ENCODE results near the gene BCAT1.
"Not testable (repeated sequence)": the region's sequence is repeated elsewhere in the genome, so short reads cannot be mapped to it uniquely, and the experiment has no call there.

The BCAT1 gene

DNA sequence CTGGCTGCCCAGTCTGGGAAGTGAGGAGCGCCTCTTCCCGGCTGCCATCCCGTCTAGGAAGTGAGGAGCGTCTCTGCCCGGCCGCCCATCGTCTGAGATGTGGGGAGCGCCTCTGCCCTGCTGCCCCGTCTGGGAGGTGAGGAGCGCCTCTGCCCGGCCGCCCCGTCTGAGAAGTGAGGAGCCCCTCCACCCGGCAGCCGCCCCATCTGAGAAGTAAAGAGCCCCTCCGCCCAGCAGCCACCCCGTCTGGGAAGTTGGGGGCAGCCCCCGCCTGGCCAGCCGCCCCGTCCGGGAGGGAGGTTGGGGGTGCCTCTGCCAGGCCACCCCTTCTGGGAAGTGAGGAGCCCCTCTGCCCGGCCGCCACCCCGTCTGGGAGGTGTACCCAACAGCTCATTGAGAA is 22.8 kb downstream of the BCAT1 start:
- DNase-seq (ENCODE audit: low read depth) = not testable (repeated sequence)

DNA sequence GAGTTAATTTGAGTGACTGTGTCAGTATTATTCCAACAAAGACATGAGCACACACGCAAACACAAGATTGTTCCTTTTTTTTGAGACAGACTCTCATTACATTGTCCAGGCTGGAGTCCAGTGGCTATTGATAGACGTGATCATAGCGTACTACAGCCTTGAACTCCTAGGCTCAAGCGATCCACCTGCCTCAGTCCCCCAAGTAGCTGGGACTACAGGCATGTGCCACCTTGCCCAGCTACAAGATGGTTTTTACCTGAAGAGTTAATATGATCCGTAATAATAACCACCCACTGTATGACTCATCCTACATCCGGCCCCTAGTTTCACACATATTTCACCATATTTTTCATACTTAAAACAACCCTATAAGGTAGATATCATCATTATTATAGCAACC is 26.8 kb downstream of the BCAT1 start:
- no peak for DNase-seq (ENCODE audit: low read depth)

DNA sequence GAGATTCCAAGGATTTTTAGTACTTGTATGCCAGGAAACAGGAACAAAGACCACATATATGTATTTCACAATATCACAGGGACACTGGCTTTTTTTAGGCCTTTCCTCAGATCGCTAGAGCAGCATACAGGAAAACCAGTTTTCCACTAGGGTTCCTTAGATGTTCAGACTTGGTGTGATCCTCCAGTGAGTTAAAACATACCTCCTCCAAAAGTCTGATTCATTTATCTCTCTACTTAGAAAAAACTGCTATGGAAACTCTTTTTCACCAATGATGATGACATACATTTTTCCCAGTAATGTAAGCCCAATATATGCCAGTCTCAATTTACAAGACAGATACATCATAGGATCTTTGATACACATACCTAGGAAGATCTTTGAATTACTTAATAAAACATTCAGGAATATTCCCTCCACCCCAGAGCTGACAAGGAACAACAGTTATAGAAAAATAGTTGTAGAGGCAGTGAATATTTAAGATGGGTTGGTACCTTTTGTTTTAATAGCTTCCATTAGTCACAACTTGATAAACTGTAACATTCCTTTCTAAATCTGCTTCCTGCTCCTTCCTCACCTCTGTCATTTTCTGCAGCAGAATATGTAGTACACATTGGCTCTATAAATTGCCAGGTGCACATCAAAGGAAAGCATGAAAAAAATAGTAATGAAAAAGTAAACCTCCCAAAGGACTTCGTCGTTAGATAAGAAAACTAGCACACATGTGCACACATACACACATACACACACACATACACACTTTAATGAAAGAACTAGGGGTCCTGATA is 27.5 kb downstream of the BCAT1 start:
- DNase-seq (ENCODE audit: low read depth) = no peak

DNA sequence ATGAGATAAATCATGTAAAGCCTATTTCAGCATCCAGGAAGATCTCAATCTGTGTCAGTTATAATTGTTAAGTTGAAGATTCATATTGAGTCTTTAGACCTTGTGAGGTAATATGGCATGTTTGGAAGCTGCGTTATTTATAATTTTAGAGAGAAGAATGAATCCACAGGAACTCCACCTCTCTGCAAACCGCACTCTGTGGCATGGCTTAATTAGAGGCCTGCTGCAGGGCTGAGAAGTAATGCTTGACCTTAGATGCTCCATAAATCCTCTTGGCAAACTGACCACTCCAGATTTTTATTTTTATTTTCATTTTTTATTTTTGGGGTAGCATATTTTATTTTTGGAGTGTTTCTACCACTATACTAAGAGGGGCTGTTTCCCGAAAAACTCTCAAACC is 28.8 kb downstream of the BCAT1 start:
- no peak for DNase-seq (ENCODE audit: low read depth)

DNA sequence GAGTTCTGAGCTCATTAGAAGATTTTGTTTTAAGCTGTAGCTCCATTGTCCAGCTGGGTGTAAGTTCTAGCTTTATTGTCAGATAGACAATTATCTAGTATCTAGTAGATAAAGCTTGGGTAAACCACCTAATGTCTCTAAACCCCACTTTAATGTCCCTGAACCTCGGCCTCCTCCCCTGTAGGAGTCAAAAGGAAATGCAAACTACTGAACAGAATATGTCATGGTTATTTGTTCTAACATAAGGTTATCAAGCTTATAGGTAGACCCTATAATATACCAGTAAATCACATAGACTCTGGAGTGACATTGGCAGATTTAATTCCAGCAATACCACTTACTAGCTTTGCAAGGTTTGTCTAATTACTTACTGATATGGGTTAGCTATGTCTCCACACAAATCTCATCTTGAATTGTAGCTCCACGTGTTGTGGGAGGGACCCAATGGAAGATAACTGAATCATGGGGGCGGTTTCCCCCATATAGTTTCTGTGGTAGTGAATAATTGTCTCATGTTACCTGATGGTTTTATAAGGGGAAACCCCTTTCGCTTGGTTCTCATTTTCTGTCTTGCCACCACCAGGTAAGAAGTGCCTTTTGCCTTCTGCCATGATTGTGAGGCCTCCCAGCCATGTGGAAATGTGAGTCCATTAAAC is 29.4 kb downstream of the BCAT1 start:
- no peak for DNase-seq (ENCODE audit: low read depth)

DNA sequence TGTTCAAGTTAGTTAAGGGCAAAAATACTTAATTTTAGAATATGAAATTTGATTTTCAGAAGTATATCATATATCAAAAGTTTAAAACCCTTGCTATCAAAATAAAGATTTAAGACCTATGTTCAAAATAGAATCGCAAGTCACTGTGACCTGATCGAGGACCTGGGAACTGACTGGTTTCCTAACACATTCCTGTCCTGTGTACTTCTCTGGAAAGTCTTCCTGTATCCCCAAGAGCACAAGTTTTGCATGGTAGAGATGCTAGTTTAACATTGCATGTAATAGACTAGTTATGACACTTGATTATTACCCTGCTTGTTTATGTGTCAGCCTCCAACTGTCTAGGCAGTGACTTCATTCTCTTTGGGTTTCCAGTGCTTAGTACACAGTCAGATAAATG is 30.3 kb downstream of the BCAT1 start:
- DNase-seq (ENCODE audit: low read depth) = no peak

DNA sequence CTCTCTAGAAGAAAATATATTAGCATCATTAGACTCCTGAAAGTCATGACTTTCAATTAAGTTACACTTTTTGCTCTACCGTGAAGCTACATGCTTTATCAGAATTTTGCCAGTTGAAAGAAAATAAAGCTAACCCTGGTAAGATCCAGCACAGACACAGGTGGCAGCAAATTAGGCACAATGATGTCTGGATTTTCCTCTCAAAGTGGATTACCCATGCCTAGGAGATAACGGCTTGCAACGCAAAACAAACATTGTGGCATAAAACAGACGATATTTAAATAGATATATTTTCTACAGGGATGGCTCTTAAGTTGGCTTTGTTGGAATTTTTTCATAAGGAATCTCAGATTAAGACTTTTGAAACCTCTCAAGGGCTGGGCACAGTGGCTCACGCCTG is 33.4 kb downstream of the BCAT1 start:
- no peak for DNase-seq (ENCODE audit: low read depth)

DNA sequence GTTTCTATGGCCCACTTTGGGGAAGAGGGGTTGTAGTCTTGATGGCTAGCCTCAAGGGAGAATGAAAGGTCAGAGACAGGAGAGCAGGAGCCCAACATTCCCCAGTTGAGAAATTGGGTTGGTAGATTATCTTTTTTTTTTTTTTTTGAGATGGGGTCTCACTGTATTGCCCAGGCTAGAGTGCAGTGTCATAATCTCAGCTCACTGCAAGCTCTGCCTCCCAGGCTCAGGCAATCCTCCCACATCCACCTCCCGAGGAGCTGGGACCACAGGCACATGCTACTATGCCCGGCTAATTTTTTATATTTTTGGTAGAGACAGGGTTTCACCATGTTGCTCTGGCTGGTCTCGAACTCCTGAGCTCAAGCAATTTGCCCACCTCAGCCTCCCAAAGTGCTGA is 34.9 kb downstream of the BCAT1 start:
- DNase-seq (ENCODE audit: low read depth) = no peak

DNA sequence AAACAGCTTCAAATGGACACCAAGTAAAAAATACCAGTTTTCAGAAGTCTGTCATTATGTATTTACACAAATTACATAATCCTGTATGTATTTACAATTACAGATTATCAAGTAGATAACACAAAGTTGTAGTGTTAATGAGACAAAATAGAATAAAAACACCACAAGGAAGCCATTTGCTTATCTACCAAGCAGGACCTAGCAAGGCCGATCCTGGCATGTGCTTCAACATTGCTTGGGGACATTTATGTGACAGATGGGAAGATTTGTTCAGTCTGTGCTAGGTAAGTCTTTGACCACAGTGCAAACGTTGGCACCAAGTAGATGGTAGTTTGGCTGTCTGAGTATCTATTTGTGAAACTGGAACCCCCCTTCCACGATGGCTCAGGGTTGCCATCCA is 35.8 kb downstream of the BCAT1 start:
- no peak for DNase-seq (ENCODE audit: low read depth)

DNA sequence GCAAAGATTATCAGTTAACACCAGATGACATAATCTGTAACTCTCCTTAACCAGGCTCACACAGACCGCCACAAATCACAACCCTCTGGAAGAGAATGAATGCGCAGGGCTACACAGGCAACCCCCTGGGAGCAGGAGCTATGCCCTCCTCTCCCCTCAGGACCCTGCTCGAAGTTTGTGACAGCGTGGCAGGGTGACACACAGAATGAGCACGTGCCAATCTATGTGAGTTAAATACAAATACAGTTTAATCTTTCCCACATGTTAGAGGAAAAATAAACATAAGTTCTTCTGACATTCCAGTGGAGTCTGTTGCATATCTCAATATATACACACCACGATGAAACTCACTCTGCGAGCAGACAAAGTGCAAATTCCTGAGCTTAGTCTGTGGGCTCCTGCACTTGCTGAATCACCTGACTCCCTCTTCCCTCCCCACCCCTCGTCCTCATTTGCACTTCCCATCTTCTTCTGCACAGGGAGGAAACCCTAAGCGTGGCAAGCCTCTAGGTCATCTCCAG is 37.6 kb downstream of the BCAT1 start:
- no peak for DNase-seq (ENCODE audit: low read depth)

DNA sequence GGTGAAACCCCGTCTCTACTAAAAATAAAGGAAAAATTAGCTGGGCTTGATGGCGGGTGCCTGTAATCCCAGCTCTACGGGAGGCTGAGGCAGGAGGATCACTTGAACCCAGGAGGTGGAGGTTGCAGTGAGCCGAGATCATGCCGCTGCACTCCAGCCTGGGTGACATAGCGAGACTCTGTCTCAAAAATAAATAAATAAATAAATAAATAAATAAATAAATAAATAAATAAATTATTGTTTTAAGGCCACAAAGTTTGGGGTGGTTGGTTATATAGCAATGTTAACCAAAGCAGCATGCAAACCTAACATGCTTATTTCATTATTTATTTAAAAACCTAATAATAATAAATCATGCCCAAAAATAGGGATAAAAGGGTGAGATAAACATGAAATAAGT is 38.7 kb downstream of the BCAT1 start:
- DNase-seq (ENCODE audit: low read depth) = not testable (repeated sequence)

DNA sequence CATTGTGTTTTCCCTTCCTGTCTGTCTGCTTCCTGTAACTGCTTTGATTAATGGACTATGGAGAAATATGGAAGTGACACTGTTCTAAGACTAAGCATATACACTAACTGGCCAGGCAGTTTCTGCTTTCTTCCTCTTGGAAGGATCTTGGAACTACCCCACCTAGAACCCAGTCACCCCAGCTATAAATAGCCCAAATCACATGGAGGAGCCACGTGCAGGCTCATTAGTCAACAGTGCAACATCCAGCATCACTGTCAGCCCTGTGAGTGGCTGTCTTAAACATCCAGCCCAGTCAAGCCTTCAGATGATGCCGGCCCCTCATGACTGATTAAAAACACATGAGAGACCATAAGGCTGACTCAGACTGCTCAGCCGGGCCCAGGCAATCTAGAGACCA is 39.2 kb downstream of the BCAT1 start:
- DNase-seq (ENCODE audit: low read depth) = no peak

DNA sequence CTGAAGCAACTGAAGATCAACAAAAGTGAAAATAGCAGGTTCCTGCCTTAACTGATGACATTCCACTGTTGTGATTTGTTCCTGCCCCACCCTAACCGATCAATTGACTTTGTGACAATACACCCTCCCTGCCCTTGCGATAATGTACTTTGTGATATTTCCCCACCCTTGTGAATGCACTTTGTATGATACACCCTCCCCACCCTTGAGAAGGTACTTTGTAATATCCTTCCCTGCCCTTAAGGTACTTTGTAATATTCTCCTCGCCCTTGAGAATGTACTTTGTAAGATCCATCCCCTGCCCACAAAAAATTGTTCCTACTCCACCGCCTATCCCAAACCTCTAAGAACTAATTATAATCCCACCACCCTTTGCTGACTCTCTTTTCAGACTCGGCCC is 41.4 kb downstream of the BCAT1 start:
- no peak for DNase-seq (ENCODE audit: low read depth)

DNA sequence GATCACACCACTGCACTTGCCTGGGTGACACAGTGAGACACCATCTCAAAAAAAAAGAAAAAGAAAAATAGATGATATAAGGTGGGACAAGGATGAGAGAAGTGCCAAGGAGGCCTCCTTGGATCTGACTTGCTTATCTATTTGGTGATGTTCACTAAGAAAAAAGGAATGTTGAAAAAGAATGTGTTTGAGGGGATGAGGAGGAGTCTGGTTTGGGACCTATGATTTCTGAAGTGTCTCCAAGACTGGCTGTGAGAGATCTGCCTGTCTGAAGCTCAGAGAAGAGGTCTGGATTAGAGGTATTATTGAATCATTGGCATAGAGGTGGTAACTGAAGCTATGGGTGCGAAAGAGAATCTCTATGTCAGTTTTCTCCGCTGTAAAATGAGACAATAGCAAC is 42.8 kb downstream of the BCAT1 start:
- no peak for DNase-seq (ENCODE audit: low read depth)

DNA sequence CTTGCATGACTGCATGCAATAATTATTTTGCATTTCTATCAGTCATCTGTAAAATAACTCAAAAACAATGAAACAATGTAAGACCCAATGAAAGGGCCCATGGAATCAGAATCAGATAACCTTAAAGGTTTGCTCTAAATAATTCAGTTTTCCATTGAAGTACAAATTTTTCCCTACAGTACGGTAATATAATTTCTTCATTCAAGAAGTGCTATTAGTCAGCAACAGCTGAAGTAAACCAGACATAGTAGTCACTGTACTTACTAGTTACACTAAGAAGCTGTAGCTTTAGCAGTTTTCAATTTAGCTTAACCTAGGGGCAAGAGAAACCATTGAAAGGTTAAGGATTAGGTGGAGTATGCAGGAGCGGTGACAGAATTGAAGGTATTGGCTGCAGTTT is 43.5 kb downstream of the BCAT1 start:
- DNase-seq (ENCODE audit: low read depth) = no peak

DNA sequence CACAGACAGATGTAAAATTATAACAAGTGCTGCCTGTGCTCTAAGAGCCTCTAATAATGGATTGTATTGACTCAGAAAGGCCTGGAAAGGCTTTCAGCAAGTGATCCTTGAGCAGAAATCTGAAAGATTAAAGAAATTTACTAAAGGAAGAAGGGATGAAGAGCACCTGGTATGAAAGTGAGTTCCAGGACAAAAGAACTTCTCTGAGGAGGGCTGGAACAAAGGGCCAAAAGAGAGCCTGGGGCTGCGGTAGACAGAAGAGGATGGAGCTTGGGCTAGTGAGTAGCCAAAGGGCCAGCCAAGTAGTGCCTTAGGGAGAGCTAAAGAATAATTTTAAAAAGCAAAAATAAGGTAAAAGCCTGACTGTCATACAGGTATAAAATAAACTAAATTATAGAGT is 44.0 kb downstream of the BCAT1 start:
- no peak for DNase-seq (ENCODE audit: low read depth)

DNA sequence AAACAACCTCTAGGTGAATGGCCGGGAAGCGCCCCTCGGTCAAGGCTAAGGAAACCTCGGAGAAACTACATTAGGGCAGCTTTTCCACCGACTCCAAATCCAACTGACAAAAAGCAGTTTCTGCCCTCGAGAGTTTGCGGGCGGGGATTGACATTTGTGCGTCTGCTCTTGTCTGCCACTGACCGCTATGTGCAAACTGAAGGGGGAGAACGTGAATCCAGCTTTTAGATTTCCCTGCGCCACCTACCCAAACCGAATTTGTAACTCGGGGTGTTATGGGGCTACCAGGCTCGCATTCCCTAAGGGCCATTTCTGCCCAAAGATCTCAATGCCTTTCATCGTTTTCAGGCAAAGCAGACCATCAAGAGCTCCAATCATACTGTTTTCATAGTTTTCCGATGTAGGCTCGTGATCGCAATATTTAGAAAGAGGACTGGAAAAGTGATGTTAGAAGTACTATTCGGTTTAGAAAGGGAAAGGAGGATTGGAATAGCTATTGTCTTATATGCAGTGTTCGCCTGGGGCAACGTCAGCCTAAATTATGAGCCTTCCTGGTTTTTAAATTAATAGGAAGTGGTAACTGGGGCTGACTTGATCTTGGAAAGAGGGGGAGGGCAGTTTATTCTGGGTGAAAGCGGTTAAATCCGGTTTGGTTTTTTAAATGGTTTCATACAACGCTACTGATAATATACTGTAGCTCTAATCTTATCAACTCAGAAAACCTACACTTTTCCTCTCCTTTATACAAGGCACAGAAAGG is 45.4 kb downstream of the BCAT1 start:
- DNase-seq (ENCODE audit: low read depth) = no peak

DNA sequence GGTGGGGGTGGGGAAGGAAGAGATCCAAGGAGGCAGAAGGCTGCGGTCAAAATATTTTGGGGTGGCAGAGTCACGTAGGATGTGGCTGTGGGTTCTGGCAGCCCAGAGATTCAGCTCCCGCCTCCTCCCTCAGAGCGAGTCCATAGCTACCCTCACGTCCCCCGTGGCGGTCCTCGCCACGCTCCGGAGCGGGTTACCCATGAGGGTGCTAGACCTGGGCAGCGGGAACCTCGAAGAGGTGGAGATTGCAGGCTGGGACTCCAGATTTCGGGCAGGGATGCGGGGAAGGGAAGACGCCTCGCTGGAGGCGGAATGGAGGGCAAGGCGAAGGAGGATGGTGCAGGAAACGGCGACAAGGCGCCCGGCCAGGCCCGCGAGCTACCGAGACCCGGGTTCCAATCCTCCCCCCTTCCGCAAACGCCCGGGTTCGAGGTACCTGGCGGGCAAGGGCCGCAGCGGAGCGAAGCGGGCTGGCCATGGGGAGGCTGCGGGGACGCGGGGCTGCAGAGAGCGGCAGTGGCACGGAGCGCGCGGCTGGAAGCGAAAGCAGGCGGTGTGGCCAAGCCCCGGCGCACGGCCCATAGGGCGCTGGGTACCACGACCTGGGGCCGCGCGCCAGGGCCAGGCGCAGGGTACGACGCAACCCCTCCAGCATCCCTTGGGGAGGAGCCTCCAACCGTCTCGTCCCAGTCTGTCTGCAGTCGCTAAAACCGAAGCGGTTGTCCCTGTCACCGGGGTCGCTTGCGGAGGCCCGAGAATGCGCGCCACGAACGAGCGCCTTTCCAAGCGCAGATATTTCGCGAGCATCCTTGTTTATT is 46.2 kb downstream of the BCAT1 start:
- DNase-seq (ENCODE audit: low read depth) = no peak

DNA sequence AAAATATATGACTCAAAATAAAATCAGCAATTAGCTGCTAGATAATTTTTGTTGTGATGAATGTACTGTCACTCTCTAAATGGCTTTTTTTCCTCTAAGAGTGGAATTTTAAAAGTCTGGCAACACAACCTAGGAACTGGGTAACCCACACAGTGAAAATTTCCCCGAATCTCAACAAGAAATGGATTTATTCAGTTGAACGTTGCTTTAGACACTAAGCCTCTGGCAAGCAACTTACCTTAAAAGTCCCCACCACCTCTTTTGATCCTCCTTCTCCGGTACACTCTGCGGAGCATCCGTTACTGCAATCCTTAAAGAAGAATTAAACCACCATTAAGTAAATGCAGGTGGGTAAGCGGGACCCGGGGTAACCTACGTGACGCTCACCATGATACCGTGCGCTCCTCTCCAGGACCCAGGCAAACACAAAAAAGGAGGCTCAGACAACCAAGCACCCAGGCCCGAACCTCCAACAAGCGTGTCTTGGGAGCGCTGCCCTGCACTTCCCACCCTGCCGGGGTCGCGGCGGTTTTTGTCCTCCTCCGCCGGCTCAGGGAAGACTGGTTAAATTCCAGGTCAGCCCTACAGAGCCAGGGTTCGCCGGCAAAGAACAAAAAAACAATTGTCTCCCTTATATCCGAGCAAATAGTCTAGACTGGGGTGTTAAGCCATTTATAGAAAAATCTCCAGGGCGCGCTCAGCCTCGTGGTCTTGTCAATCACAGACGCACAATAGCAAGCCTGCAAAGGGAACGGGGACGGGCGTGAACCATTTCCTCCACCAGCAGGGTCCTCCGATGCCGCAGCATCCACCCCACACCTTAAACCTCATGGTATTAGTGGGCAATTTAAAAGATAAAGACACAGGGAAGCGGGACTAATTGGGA is 47.1 kb downstream of the BCAT1 start:
- no peak for DNase-seq (ENCODE audit: low read depth)

DNA sequence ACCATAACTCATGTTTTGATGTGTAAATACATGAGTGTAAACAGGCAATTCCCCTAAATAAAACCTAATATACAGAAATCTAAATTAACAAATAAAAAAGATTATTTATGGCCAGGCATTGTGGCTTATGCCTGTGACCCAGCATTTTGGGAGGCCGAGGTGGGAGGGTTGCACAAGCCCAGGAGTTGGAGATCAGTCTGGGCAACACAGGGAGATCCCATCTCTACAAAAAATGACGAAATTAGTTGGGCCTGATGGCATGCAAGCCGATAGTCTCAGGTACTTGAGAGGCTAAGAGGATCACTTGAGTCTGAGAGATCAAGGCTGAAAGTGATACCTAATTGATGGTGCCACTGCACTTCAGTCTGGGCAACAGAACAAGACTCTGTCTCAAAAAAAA is 48.7 kb downstream of the BCAT1 start:
- no peak for DNase-seq (ENCODE audit: low read depth)

DNA sequence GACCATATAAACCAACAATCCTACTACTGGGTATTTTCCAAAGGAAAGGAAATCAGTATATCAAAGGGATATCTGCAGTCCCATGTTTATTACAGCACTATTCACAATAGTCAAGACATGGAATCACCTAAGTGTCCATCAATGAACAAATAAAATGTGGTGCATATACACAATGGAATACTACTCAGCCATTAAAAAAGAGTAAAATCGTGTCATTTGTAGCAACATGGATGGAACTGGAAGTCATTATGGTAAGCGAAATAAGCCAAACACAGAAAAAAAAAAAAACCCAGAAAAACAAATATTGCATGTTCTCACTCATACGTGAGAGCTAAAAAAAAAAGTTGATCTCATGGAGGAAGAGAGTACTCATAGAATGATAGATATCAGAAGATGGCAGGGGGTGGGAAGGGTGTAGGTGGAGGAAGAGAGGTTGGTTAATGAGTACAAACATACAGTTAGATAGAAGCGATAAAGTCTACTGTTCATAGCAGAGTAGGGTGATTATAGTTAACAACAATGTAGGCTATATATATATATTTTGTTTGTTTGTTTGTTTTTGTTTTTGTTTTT is 49.3 kb downstream of the BCAT1 start:
- DNase-seq (ENCODE audit: low read depth) = no peak
